ENCODE data around the gene APH1B.
A peak's percentile ranks its signal among the peaks of the same experiment; 100 is the strongest.
"Not testable (repeated sequence)": the region's sequence is repeated elsewhere in the genome, so short reads cannot be mapped to it uniquely, and the experiment has no call there.

The APH1B gene

DNA sequence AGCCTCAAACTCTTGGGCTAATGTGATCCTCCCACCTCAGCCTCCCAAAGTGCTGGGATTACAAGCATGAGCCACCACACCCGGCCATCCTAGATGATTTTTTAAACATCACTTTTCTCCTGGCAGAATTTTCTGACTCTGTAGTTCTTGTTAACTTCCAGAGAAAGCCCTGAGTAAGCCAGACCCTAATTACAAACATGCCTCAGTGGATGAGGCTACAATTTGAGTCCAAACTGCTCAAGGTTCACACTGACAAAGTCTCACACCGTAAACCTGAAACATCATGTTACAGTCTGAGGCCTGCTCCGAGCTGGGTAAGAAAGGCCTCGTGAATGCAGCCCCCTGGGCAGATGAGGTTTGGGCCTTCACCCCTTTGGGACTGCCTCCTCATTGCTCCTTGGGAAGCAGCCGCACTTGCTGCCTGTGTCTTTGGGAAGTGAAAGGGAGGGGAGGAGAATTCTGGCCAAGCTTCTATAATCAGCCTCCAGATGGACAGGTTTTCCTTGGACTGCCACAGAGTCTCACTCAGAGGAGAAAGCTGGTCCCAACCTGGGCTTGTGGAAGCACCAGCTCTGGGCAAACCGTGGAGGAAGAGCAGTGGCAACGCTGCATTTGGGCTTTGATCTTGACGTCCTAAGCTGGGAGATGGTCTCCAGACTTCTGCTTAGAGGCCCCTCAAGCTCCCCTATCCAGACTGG, 58.3 kb downstream of the APH1B start:
- peaks cover 0 to 3% (median 0%) of the 10 kb centered on the region in 5 donors for H3K27me3 ChIP-seq (ENCODE audit: control insufficient read depth in 5 of 5, insufficient read depth in 4 of 5, low read length in 5 of 5)
- H3K4me1 ChIP-seq (ENCODE audit: control insufficient read depth in 5 of 5, insufficient read depth in 5 of 5, low read length in 5 of 5), result peaks cover 0 to 4% (median 0%) of the 10 kb centered on the region in 5 donors
- no peaks in the 10 kb centered on the region for H3K9me3 ChIP-seq (ENCODE audit: control insufficient read depth in 5 of 5, low read length in 5 of 5)
- no peak overlapping the region for H3K9ac ChIP-seq (ENCODE audit: low read length in 5 of 5)
- peak overlapping the region; percentile 30 for H3K27ac ChIP-seq (ENCODE audit: low read depth, low read length)
- no peak overlapping the region for H3K4me3 ChIP-seq (ENCODE audit: low read depth in 1 of 5, low read length in 5 of 5)
- no peaks in the 10 kb centered on the region for H3K36me3 ChIP-seq (ENCODE audit: control insufficient read depth in 5 of 5, insufficient read depth in 5 of 5, low read length in 5 of 5)

DNA sequence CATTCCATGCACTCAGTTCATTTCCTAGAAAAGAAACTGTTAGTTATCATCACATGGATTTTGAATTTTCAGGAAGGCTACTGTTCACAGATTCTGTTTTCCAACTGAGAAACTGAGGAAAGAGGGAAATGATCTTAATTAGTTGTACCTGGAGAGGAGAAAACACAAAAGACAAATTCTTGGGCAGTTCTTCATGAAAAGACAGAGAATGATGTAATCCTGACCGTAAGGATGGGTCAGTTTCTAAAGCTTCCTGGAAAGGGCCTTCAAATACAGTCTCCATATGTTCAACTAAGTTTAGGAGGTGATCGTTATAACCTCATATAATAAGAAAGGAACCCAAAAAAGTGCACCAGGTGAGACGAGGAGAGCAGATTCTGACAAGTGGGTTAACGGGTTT, 59.6 kb downstream of the APH1B start:
- no peak overlapping the region for H3K27ac ChIP-seq (ENCODE audit: low read depth, low read length)
- H3K4me1 ChIP-seq (ENCODE audit: control insufficient read depth in 5 of 5, insufficient read depth in 5 of 5, low read length in 5 of 5), result no peaks in the 10 kb centered on the region
- H3K27me3 ChIP-seq (ENCODE audit: control insufficient read depth in 5 of 5, insufficient read depth in 4 of 5, low read length in 5 of 5), result peaks cover 0 to 3% (median 0%) of the 10 kb centered on the region in 5 donors
- H3K9me3 ChIP-seq (ENCODE audit: control insufficient read depth in 5 of 5, low read length in 5 of 5), result no peaks in the 10 kb centered on the region
- H3K36me3 ChIP-seq (ENCODE audit: control insufficient read depth in 5 of 5, insufficient read depth in 5 of 5, low read length in 5 of 5), result no peaks in the 10 kb centered on the region
- no peak overlapping the region for H3K4me3 ChIP-seq (ENCODE audit: low read depth in 1 of 5, low read length in 5 of 5)
- no peak overlapping the region for H3K9ac ChIP-seq (ENCODE audit: low read length in 5 of 5)

DNA sequence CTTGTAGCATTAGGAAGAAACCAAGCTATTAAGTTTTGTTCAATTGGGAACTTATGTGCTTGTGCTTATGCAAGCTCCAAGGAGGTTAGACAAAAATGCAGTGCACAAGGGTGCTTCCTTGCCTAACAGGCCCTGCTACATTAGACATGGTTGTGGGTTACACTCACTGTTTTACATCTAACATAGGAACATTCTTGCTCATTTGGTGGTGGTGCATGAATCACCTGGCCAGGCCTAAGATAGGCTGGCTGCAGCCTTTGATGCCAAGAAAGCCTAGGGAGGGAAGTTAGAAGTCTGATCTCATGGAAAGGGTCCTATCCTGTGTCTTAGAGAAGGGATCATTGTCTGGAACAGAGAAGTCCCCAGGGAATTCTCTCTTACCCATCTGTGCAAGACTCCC, 60.8 kb downstream of the APH1B start:
- Histone ChIP-seq H3K27me3 (ENCODE audit: control insufficient read depth in 5 of 5, insufficient read depth in 4 of 5, low read length in 5 of 5) (peaks cover 0 to 3% (median 0%) of the 10 kb centered on the region in 5 donors), H3K4me1 (ENCODE audit: control insufficient read depth in 5 of 5, insufficient read depth in 5 of 5, low read length in 5 of 5) (no peaks in the 10 kb centered on the region), H3K9me3 (ENCODE audit: control insufficient read depth in 5 of 5, low read length in 5 of 5) (no peaks in the 10 kb centered on the region), H3K36me3 (ENCODE audit: control insufficient read depth in 5 of 5, insufficient read depth in 5 of 5, low read length in 5 of 5) (no peaks in the 10 kb centered on the region), H3K9ac (ENCODE audit: low read length in 5 of 5) (no peak overlapping the region), H3K27ac (ENCODE audit: low read depth, low read length) (no peak overlapping the region), H3K4me3 (ENCODE audit: low read depth in 1 of 5, low read length in 5 of 5) (no peak overlapping the region)

DNA sequence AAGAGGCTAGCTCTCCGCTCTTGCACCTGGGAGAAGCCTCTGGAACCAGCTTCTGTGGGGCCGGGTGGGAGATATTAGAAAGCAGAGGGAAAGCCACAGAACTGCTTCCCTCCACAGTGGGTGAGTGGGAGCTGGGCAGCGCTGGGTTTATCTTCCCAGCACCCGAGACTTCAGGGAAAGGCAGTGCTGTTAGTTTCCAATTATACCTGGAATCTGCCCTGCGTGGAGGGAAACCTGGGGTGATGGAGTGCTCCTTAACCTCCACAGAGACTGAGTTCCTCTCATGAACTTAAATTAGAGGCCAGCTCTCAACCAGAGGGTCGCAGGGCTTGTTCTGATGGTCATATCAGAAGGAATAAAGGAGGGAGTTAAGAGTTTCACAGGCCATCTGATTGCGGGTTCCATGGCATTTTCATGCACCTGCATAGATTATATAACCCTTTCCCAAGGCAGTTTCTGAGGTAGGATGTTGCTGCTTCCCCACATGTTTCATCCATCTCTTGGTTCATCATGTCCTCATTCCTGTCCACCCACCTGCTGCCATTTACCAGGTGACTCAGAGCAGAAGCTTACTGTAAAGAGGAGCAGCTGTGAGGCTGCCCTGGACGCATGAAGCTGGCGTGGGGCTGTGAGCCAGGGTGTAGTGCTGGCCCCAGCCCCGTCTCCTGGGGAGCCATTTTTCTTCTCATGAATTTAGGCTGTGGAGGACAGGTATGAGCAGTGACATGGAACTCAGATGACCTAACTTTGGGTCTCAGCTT, 61.8 kb downstream of the APH1B start:
- H3K4me1 ChIP-seq (ENCODE audit: control insufficient read depth in 5 of 5, insufficient read depth in 5 of 5, low read length in 5 of 5), result no peaks in the 10 kb centered on the region
- H3K27ac ChIP-seq (ENCODE audit: low read depth, low read length), result no peak overlapping the region
- no peak overlapping the region for H3K4me3 ChIP-seq (ENCODE audit: low read depth in 1 of 5, low read length in 5 of 5)
- H3K36me3 ChIP-seq (ENCODE audit: control insufficient read depth in 5 of 5, insufficient read depth in 5 of 5, low read length in 5 of 5), result no peaks in the 10 kb centered on the region
- H3K9ac ChIP-seq (ENCODE audit: low read length in 5 of 5), result no peak overlapping the region
- H3K9me3 ChIP-seq (ENCODE audit: control insufficient read depth in 5 of 5, low read length in 5 of 5), result no peaks in the 10 kb centered on the region
- peaks cover 0 to 3% (median 0%) of the 10 kb centered on the region in 5 donors for H3K27me3 ChIP-seq (ENCODE audit: control insufficient read depth in 5 of 5, insufficient read depth in 4 of 5, low read length in 5 of 5)

DNA sequence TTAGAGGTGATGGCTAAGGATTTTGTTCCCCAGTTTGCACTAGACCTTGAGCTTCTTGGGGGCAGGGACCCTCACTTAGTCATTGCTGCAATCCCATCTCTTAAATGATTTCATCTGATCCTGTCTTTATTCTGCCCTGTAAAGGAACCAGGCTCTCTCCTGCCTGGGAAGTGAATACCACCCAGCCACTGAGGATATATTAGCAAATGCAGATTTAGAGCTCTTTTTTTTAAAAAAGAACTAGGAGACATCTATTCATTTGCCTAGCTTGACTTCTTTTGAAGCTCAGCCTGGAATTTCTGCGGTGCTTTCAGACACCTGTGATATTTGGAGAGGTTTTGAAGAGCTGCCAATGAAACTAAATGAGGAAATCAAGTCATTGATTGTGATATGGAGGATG, 62.4 kb downstream of the APH1B start:
- Histone ChIP-seq H3K9ac (ENCODE audit: low read length in 5 of 5) (no peak overlapping the region), H3K27me3 (ENCODE audit: control insufficient read depth in 5 of 5, insufficient read depth in 4 of 5, low read length in 5 of 5) (peaks cover 0 to 3% (median 0%) of the 10 kb centered on the region in 5 donors), H3K4me3 (ENCODE audit: low read depth in 1 of 5, low read length in 5 of 5) (no peak overlapping the region), H3K4me1 (ENCODE audit: control insufficient read depth in 5 of 5, insufficient read depth in 5 of 5, low read length in 5 of 5) (no peaks in the 10 kb centered on the region), H3K9me3 (ENCODE audit: control insufficient read depth in 5 of 5, low read length in 5 of 5) (no peaks in the 10 kb centered on the region), H3K36me3 (ENCODE audit: control insufficient read depth in 5 of 5, insufficient read depth in 5 of 5, low read length in 5 of 5) (no peaks in the 10 kb centered on the region), H3K27ac (ENCODE audit: low read depth, low read length) (no peak overlapping the region)

DNA sequence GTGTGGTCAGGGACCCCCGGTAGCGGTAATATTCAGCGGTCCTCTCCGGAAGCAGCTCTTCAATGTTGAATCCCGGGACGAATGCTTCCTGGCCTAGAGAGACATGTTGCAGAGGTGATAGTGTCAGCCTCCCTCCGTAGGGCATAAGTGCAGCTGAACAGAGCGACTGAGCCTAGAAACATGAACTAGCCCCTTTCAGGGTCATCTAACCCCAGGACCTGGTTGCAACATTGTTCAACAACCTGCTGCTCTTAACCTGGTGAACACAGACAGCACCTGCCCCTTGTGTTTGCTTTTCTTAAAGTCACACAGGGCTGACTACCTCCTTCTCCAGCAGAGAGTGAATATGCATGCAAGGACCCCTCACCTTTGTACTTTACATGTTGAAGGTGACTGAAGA, 62.9 kb downstream of the APH1B start:
- H3K4me3 ChIP-seq (ENCODE audit: low read depth in 1 of 5, low read length in 5 of 5), result no peak overlapping the region
- H3K9me3 ChIP-seq (ENCODE audit: control insufficient read depth in 5 of 5, low read length in 5 of 5), result no peaks in the 10 kb centered on the region
- peaks cover 0 to 3% (median 0%) of the 10 kb centered on the region in 5 donors for H3K27me3 ChIP-seq (ENCODE audit: control insufficient read depth in 5 of 5, insufficient read depth in 4 of 5, low read length in 5 of 5)
- no peaks in the 10 kb centered on the region for H3K36me3 ChIP-seq (ENCODE audit: control insufficient read depth in 5 of 5, insufficient read depth in 5 of 5, low read length in 5 of 5)
- no peak overlapping the region for H3K9ac ChIP-seq (ENCODE audit: low read length in 5 of 5)
- no peak overlapping the region for H3K27ac ChIP-seq (ENCODE audit: low read depth, low read length)
- H3K4me1 ChIP-seq (ENCODE audit: control insufficient read depth in 5 of 5, insufficient read depth in 5 of 5, low read length in 5 of 5), result no peaks in the 10 kb centered on the region

DNA sequence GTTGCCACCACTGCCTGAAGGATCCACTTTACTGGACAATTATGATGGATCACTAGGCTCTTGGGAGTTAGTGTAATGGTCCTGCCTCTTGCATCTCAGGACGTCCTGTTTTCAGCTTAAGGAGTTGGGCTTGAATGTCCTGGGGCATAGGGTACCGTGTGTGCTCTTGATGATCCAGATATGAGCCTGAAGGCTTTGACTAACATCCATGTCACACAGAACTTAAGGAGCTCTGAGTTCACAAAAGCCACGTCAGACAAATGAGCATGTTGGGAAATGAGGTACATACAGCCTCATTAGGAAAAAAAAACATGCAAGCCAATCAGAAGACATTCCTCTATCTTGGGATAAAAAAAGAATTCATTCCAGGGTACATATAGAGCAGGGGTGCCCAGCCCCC, 63.5 kb downstream of the APH1B start:
- Histone ChIP-seq H3K27me3 (ENCODE audit: control insufficient read depth in 5 of 5, insufficient read depth in 4 of 5, low read length in 5 of 5) (peaks cover 0 to 3% (median 0%) of the 10 kb centered on the region in 5 donors), H3K9ac (ENCODE audit: low read length in 5 of 5) (no peak overlapping the region), H3K27ac (ENCODE audit: low read depth, low read length) (no peak overlapping the region), H3K36me3 (ENCODE audit: control insufficient read depth in 5 of 5, insufficient read depth in 5 of 5, low read length in 5 of 5) (no peaks in the 10 kb centered on the region), H3K4me1 (ENCODE audit: control insufficient read depth in 5 of 5, insufficient read depth in 5 of 5, low read length in 5 of 5) (no peaks in the 10 kb centered on the region), H3K9me3 (ENCODE audit: control insufficient read depth in 5 of 5, low read length in 5 of 5) (no peaks in the 10 kb centered on the region), H3K4me3 (ENCODE audit: low read depth in 1 of 5, low read length in 5 of 5) (no peak overlapping the region)

DNA sequence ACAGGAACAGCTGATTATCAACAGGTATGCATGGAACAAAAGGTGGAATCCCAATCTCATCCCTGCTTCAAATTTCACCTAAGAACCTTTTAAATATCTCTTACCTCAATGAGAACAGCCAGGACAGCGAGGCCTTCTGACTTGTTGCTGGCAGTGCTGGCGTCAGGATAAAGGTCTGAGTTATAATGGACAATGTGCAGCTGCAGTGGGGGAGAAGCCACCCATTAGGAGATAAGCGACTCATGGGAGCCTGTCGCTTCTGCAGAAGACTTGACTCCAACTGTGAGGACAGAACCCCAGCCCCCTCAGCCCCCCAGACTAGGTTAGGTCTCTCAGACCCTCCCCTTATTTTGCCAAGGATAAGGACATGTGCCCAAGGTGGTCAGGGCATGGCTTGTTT, 64.5 kb downstream of the APH1B start:
- H3K9me3 ChIP-seq (ENCODE audit: control insufficient read depth in 5 of 5, low read length in 5 of 5), result no peaks in the 10 kb centered on the region
- no peaks in the 10 kb centered on the region for H3K36me3 ChIP-seq (ENCODE audit: control insufficient read depth in 5 of 5, insufficient read depth in 5 of 5, low read length in 5 of 5)
- H3K27me3 ChIP-seq (ENCODE audit: control insufficient read depth in 5 of 5, insufficient read depth in 4 of 5, low read length in 5 of 5), result peaks cover 0 to 3% (median 0%) of the 10 kb centered on the region in 5 donors
- no peak overlapping the region for H3K4me3 ChIP-seq (ENCODE audit: low read depth in 1 of 5, low read length in 5 of 5)
- no peak overlapping the region for H3K27ac ChIP-seq (ENCODE audit: low read depth, low read length)
- no peak overlapping the region for H3K9ac ChIP-seq (ENCODE audit: low read length in 5 of 5)
- no peaks in the 10 kb centered on the region for H3K4me1 ChIP-seq (ENCODE audit: control insufficient read depth in 5 of 5, insufficient read depth in 5 of 5, low read length in 5 of 5)

DNA sequence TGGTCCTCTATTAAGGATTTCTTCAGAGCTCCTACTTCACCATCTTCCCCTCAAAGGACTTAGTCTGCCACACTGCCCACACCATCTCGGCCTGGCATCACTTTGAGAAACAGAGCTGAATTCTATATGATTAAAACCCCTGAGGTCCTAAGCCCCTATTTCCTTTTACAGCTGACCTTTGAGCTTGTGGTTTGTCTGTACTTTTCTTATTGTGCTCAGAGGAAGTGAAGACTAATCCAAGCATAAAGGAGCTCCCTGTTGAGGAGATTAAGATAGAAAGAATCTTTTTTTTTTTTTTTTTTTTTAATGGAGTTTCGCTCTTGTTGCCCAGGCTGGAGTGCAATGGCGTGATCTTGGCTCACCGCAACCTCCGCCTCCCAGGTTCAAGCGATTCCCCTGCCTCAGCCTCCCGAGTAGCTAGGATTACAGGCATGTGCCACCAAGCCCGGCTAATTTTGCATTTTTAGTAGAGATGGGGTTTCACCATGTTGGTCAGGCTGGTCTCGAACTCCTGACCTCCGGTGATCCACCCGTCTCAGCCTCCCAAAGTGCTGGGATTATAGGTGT, 65.7 kb downstream of the APH1B start:
- H3K27ac ChIP-seq (ENCODE audit: low read depth, low read length); H3K4me3 ChIP-seq (ENCODE audit: low read depth in 1 of 5, low read length in 5 of 5); H3K9ac ChIP-seq (ENCODE audit: low read length in 5 of 5); H3K36me3 ChIP-seq (ENCODE audit: control insufficient read depth in 5 of 5, insufficient read depth in 5 of 5, low read length in 5 of 5); H3K4me1 ChIP-seq (ENCODE audit: control insufficient read depth in 5 of 5, insufficient read depth in 5 of 5, low read length in 5 of 5); H3K27me3 ChIP-seq (ENCODE audit: control insufficient read depth in 5 of 5, insufficient read depth in 4 of 5, low read length in 5 of 5); H3K9me3 ChIP-seq (ENCODE audit: control insufficient read depth in 5 of 5, low read length in 5 of 5): not testable (repeated sequence)

DNA sequence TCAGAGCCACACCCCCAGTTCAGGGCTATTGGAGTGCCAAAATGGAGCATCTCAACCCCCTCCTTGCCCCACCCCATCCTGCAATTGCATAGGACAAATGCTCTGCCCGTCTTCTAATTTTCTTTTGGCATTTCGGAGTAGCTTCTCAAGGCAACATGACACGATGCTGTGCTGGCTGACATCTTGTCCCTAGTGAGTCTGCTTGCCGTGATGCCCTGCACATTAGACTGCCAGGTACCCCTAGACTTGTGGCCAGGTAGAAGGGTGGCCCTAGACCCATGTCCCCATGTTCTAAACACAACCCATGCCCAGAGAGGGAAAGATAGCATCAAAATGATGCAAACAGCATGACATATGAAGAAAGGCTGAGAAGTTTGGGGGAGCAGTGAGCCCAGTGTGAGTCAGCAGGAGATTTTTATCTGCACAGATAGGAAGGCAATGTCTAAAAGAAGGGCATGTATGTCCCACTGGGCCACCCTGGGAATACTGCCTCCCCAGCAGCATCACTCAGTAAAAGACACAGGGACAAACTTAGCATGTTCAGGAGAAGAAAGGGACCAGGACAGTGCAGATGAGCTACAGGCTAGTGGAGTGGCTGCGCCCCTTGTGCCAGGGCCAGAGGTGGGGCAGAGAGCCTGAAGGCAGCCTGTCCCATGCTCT, 67.5 kb downstream of the APH1B start:
- H3K36me3 ChIP-seq (ENCODE audit: control insufficient read depth in 5 of 5, insufficient read depth in 5 of 5, low read length in 5 of 5), result no peaks in the 10 kb centered on the region
- H3K27me3 ChIP-seq (ENCODE audit: control insufficient read depth in 5 of 5, insufficient read depth in 4 of 5, low read length in 5 of 5), result peaks cover 0 to 3% (median 0%) of the 10 kb centered on the region in 5 donors
- no peak overlapping the region for H3K4me3 ChIP-seq (ENCODE audit: low read depth in 1 of 5, low read length in 5 of 5)
- H3K27ac ChIP-seq (ENCODE audit: low read depth, low read length), result no peak overlapping the region
- H3K9ac ChIP-seq (ENCODE audit: low read length in 5 of 5), result no peak overlapping the region
- H3K9me3 ChIP-seq (ENCODE audit: control insufficient read depth in 5 of 5, low read length in 5 of 5), result no peaks in the 10 kb centered on the region
- H3K4me1 ChIP-seq (ENCODE audit: control insufficient read depth in 5 of 5, insufficient read depth in 5 of 5, low read length in 5 of 5), result peaks cover 13 to 26% (median 20%) of the 10 kb centered on the region in 5 donors
